SK-N-SH (cell line): ENCODE measurements around the gene RAB1A. TPM values are rescaled to one million over a fixed set of nuclear protein-coding genes. Genes with fewer than 3 reads are reported as not detected.

Experiments
- CTCF ChIA-PET: fragments of 300-600, 350-600 bp; formaldehyde crosslinking; extraction: SDS; loops from one replicate; lab custom pipeline; 2021; lab: Yijun Ruan, JAX
- POLR2A ChIA-PET: fragments of 350-600 bp; sonication (Branson Sonifier 250); formaldehyde crosslinking; extraction: SDS; loops from one replicate; lab custom pipeline; 2020; ENCODE audit warnings: antibody characterized with exemption, inconsistent platforms; lab: Yijun Ruan, JAX
- DNase-seq: peaks from one replicate; pipeline ENCODE4 v3.0.0; 2012
- H2AFZ ChIP-seq: fragments of 200-600 bp; sonication (generic); 2 replicates; pipeline ENCODE4 v1.8.1; 2016; ENCODE audit warnings: antibody characterized with exemption, mild to moderate bottlenecking, low read depth
- H3F3A ChIP-seq: fragments of 200-600 bp; sonication (generic); replicated peaks from 2 replicates; pipeline ENCODE3; 2016; ENCODE audit warnings: antibody characterized with exemption, mild to moderate bottlenecking; ENCODE audit not compliant: insufficient read depth
- H3K27ac ChIP-seq, 2 experiments: fragments of 200-500 bp in 1 of 2; fragments of 200-600 bp in 1 of 2; sonication (Bioruptor generic) in 1 of 2; sonication (generic), shearing (Covaris generic) in 1 of 2; 2 replicates each; pipeline versions ENCODE4 v1.5.1 to v1.6.1; 2014 to 2016; ENCODE audit warnings: low read depth in 2 of 2, inconsistent platforms in 1 of 2, low read length in 1 of 2, mild to moderate bottlenecking in 1 of 2, mixed read lengths in 1 of 2
- H3K27me3 ChIP-seq: fragments of 200-600 bp; sonication (generic), shearing (Covaris generic); 2 replicates; pipeline ENCODE4 v1.6.1; 2016; ENCODE audit warnings: mixed run types; ENCODE audit not compliant: insufficient read depth
- H3K36me3 ChIP-seq, 2 experiments: fragments of 200-500 bp in 1 of 2; fragments of 200-600 bp in 1 of 2; sonication (Bioruptor generic) in 1 of 2; sonication (generic) in 1 of 2; replicated peaks in 1 of 2; 2 replicates each; pipeline versions ENCODE3 to v1.5.1; 2014 to 2016; ENCODE audit warnings: low read length in 1 of 2, mild to moderate bottlenecking in 1 of 2; ENCODE audit not compliant: insufficient read depth in 2 of 2, control insufficient read depth in 1 of 2
- H3K4me1 ChIP-seq, 2 experiments: fragments of 200-500 bp in 1 of 2; fragments of 200-600 bp in 1 of 2; sonication (Bioruptor generic) in 1 of 2; sonication (generic), shearing (Covaris generic) in 1 of 2; 2 replicates each; pipeline versions ENCODE4 v1.5.1 to v1.6.1; 2014 to 2016; ENCODE audit warnings: low read depth in 1 of 2, low read length in 1 of 2, mixed run types in 1 of 2; ENCODE audit not compliant: insufficient read depth in 2 of 2, control insufficient read depth in 1 of 2
- H3K4me2 ChIP-seq: fragments of 200-600 bp; sonication (generic), shearing (Covaris generic); 2 replicates; pipeline ENCODE4 v1.6.1; 2017; ENCODE audit warnings: mixed run types
- H3K4me3 ChIP-seq, 2 experiments: fragments of 200-500 bp in 1 of 2; fragments of 200-600 bp in 1 of 2; sonication (Bioruptor generic) in 1 of 2; sonication (generic), shearing (Covaris generic) in 1 of 2; 2 replicates each; pipeline versions ENCODE4 v1.5.1 to v1.8.1; 2014 to 2016; ENCODE audit warnings: low read depth in 2 of 2, inconsistent platforms in 1 of 2, low read length in 1 of 2, mild to moderate bottlenecking in 1 of 2, mixed read lengths in 1 of 2, moderate library complexity in 1 of 2
- H3K79me2 ChIP-seq: fragments of 200-600 bp; sonication (generic); 2 replicates; pipeline ENCODE4 v1.8.1; 2017; ENCODE audit warnings: mild to moderate bottlenecking; ENCODE audit not compliant: insufficient read depth
- H3K9ac ChIP-seq: fragments of 200-600 bp; sonication (generic); 2 replicates; pipeline ENCODE4 v1.6.1; 2017; ENCODE audit warnings: mixed run types
- H3K9me2 ChIP-seq: fragments of 200-600 bp; sonication (generic); 2 replicates; pipeline ENCODE4 v1.6.1; 2017; ENCODE audit warnings: mixed run types
- H3K9me3 ChIP-seq: fragments of 200-600 bp; sonication (generic); 2 replicates; pipeline ENCODE4 v1.6.1; 2017; ENCODE audit warnings: mixed run types, mild to moderate bottlenecking, moderate library complexity
- H4K20me1 ChIP-seq: fragments of 200-600 bp; sonication (generic); 2 replicates; pipeline ENCODE4 v1.6.1; 2017; ENCODE audit warnings: mild to moderate bottlenecking, mixed run types; ENCODE audit not compliant: insufficient read depth
- FOSL2 ChIP-seq: IDR thresholded peaks from 2 replicates; pipeline ENCODE4 v1.4.0; 2012; ENCODE audit warnings: low read depth, mild to moderate bottlenecking, moderate library complexity, borderline replicate concordance
- FOXJ3 ChIP-seq: sonication (generic); formaldehyde crosslinking; IDR thresholded peaks from 2 replicates; pipeline ENCODE4 v1.5.1; 2020; ENCODE audit warnings: mild to moderate bottlenecking, missing genetic modification reagents
- GABPA ChIP-seq: IDR thresholded peaks from 2 replicates; pipeline ENCODE4 v1.4.0; 2012; ENCODE audit warnings: low read depth, mild to moderate bottlenecking
- IRF3 ChIP-seq: fragments of 150-350 bp; IDR thresholded peaks from 2 replicates; pipeline ENCODE4 v1.6.1; 2016; ENCODE audit warnings: mild to moderate bottlenecking, low read depth, low read length
- NFIC ChIP-seq: IDR thresholded peaks from 2 replicates; pipeline ENCODE4 v1.4.0; 2012; ENCODE audit warnings: borderline replicate concordance
- NRF1 ChIP-seq: IDR thresholded peaks from 2 replicates; pipeline ENCODE4 v1.6.1; 2012; ENCODE audit warnings: low read depth, mild to moderate bottlenecking, low read length
- RAD21 ChIP-seq: IDR thresholded peaks from 2 replicates; pipeline ENCODE4 v1.6.1; 2012; ENCODE audit warnings: mild to moderate bottlenecking, low read length
- RCOR1 ChIP-seq: fragments of 150-350 bp; IDR thresholded peaks from 2 replicates; pipeline ENCODE4 v1.6.1; 2017; ENCODE audit warnings: antibody characterized with exemption, low read length
- RFX5 ChIP-seq: IDR thresholded peaks from 2 replicates; pipeline ENCODE4 v1.6.1; 2012; ENCODE audit warnings: mild to moderate bottlenecking, improper control_type of control experiment, low read length
- RXRA ChIP-seq: IDR thresholded peaks from 2 replicates; pipeline ENCODE4 v1.4.0; 2012; ENCODE audit warnings: low read depth, mild to moderate bottlenecking, borderline replicate concordance
- SMC3 ChIP-seq: IDR thresholded peaks from 2 replicates; pipeline ENCODE4 v1.6.1; 2012; ENCODE audit warnings: low read depth, low read length, improper control_type of control experiment
- YY1 ChIP-seq: IDR thresholded peaks from 2 replicates; pipeline ENCODE4 v1.4.0; 2012; ENCODE audit warnings: low read depth, mild to moderate bottlenecking
- ZBTB33 ChIP-seq: IDR thresholded peaks from 2 replicates; pipeline ENCODE4 v1.4.0; 2012; ENCODE audit warnings: low read depth, borderline replicate concordance
- WGBS: methylation state at CpG from one replicate; pipeline ENCODE4 v1.1.6; 2017; ENCODE audit warnings: low lambda C conversion rate; 5-methylcytosine and 5-hydroxymethylcytosine counted together
- polyA plus RNA-seq, 3 experiments: library from polyadenylated mRNA; depleted of rRNA; stranded (reverse); fragments of >200 nt; gene quantifications; 2 replicates each; pipeline ENCODE4 v1.2.3, GENCODE V29; 2012

Gene RAB1A
- polyA plus RNA-seq, 1 of the 3 experiments (the other 2 are of a cell fraction): 113 TPM

- H3K27me3 ChIP-seq: no peaks in the 10 kb centered on the region
- DNase-seq: no peak
- H2AFZ ChIP-seq: no peak overlapping the region
- TF ChIP-seq RFX5: no peak
- no peak for TF ChIP-seq IRF3
- no peak for TF ChIP-seq SMC3
- no peak for TF ChIP-seq RCOR1
- TF ChIP-seq RXRA: no peak
- no peak for TF ChIP-seq NFIC
- no peak for TF ChIP-seq NRF1
- no peak for TF ChIP-seq YY1
- no peak for TF ChIP-seq ZBTB33
- no peak for TF ChIP-seq RAD21
- no peak for TF ChIP-seq FOSL2
- no peak for TF ChIP-seq GABPA
- TF ChIP-seq FOXJ3: no peak
- no peaks in the 10 kb centered on the region for H3K9me2 ChIP-seq
- peaks cover 3% of the 10 kb centered on the region for H3F3A ChIP-seq
- peaks cover 35% of the 10 kb centered on the region for H4K20me1 ChIP-seq
- no peaks in the 10 kb centered on the region for H3K9me3 ChIP-seq
- no peak overlapping the region for H3K27ac ChIP-seq
- ChIA-PET CTCF (interaction anchor here (1.0 to 1.5 kb wide), 4 partner anchors 19 to 141 kb away, joined by 3 to 5 read pairs (median 4); no protein-coding TSS in a partner anchor), POLR2A (interaction anchor here (0.6 kb wide), 1 partner anchor 86 kb away, joined by 3 read pairs; no protein-coding TSS in a partner anchor)
- 94% methylated on average over 1 of the region's 1 CpG for WGBS
- H3K79me2 ChIP-seq: peaks cover 74% of the 10 kb centered on the region
- H3K4me2 ChIP-seq: no peak overlapping the region
- H3K4me1 ChIP-seq: peaks cover 9 to 13% of the 10 kb centered on the region in 2 experiments
- H3K4me3 ChIP-seq: no peak overlapping the region
- no peak overlapping the region for H3K9ac ChIP-seq
- no peaks in the 10 kb centered on the region for H3K36me3 ChIP-seq
These were observed 70.8 kb downstream of the RAB1A start for GRCh38 chr2:65059071-65059470.

GRCh38 chr2:65057391-65058052 lies 72.4 kb downstream of the RAB1A start:
- Histone ChIP-seq H3K27ac (peak overlapping the region; percentile 45 to 73; a peak in 3 of 4 replicates), H3F3A (no peaks in the 10 kb centered on the region), H4K20me1 (peaks cover 21% of the 10 kb centered on the region; the same call in 1 of the 2 replicates), H3K4me1 (peaks cover under 1 to 3% of the 10 kb centered on the region in 2 experiments; a peak in 1 of 4 replicates), H3K9ac (peak overlapping the region; percentile 81; the same call in 1 of the 2 replicates), H3K9me2 (no peaks in the 10 kb centered on the region), H3K9me3 (no peaks in the 10 kb centered on the region), H3K4me2 (peak overlapping the region; percentile 89), H2AFZ (peak overlapping the region; percentile 68; the same call in 1 of the 2 replicates), H3K36me3 (no peaks in the 10 kb centered on the region), H3K4me3 (peak overlapping the region; percentile 74 to 82), H3K27me3 (no peaks in the 10 kb centered on the region), H3K79me2 (peaks cover 59% of the 10 kb centered on the region)
- ChIA-PET CTCF (interaction anchor here (0.9 to 5.1 kb wide), 4 partner anchors 17 to 178 kb away, joined by 3 to 17 read pairs (median 3); no protein-coding TSS in a partner anchor), POLR2A (interaction anchor here (0.6 to 1.5 kb wide), 4 partner anchors 15 to 77 kb away, joined by 3 to 13 read pairs (median 5); partner anchors contain the start of gene RAB1A)
- WGBS: 65% methylated on average over 6 of the region's 6 CpGs
- DNase-seq: no peak
- TF ChIP-seq SMC3 (no peak), FOSL2 (no peak), GABPA (no peak), NFIC (peak; percentile 9; the same call in 1 of the 2 replicates)
- TF ChIP-seq, all 33 proteins: peak for 1
